AG04450 (cell line): Measurements from ENCODE around the gene ADGRV1. TPM values are rescaled to one million over a fixed set of nuclear protein-coding genes. Genes with fewer than 3 reads are reported as not detected.
"Not testable (repeated sequence)": the region's sequence is repeated elsewhere in the genome, so short reads cannot be mapped to it uniquely, and the experiment has no call there.

Source experiments
- CTCF ChIA-PET: fragments of 300-600, 350-600 bp; formaldehyde crosslinking; extraction: SDS; loops from one replicate; lab custom pipeline; 2022; ENCODE audit warnings: antibody characterized with exemption, inconsistent platforms; lab: Charles Lee
- POLR2A ChIA-PET: fragments of 350-600 bp; formaldehyde crosslinking; extraction: SDS; loops from one replicate; lab custom pipeline; 2021; ENCODE audit warnings: antibody characterized with exemption, inconsistent platforms; lab: Yijun Ruan, JAX
- DNase-seq: peaks from one replicate; pipeline ENCODE4 v3.0.0-alpha.2; 2011; ENCODE audit warnings: low read depth, low spot score
- H3K27ac ChIP-seq: one replicate; pipeline ENCODE4 v1.5.1; 2012; ENCODE audit warnings: low read depth, low read length, control low read depth
- H3K27me3 ChIP-seq: one replicate; pipeline ENCODE4 v1.6.0; 2012; ENCODE audit warnings: low read length; ENCODE audit not compliant: control insufficient read depth, insufficient read depth
- H3K4me3 ChIP-seq: 2 replicates; pipeline ENCODE4 v1.5.1; 2011; ENCODE audit warnings: mild to moderate bottlenecking, low read depth, low read length, control low read depth
- H3K9me3 ChIP-seq: 2 replicates; pipeline ENCODE4 v1.5.1; 2012; ENCODE audit warnings: low read length; ENCODE audit not compliant: control insufficient read depth, insufficient read depth
- CTCF ChIP-seq: IDR thresholded peaks from 2 replicates; pipeline ENCODE4 v1.5.1; 2011; ENCODE audit warnings: low read depth, low read length, control low read depth, inconsistent platforms
- polyA plus RNA-seq: library from polyadenylated mRNA; depleted of rRNA; stranded (reverse); fragments of >200 nt; gene quantifications from 2 replicates; pipeline ENCODE4 v1.2.3, GENCODE V29; 2011

The ADGRV1 gene
- polyA plus RNA-seq, 1 experiment: 0.06 TPM

- H3K4me3 ChIP-seq: no peak overlapping the region
- POLR2A ChIA-PET: interaction anchor here (0.5 kb wide), 1 partner anchor 171 kb away, joined by 7 read pairs; no protein-coding TSS in a partner anchor
- no peaks in the 10 kb centered on the region for H3K27me3 ChIP-seq
- no peak for DNase-seq
- H3K27ac ChIP-seq: no peak overlapping the region
- no peaks in the 10 kb centered on the region for H3K9me3 ChIP-seq
- CTCF ChIA-PET: no interaction called here
- no peak for TF ChIP-seq CTCF
These were observed 12.7 kb downstream of the ADGRV1 start for GRCh38 chr5:90571147-90571773.

GRCh38 chr5:90575712-90576111, 17.1 kb downstream of the ADGRV1 start:
- no peak for DNase-seq
- Histone ChIP-seq H3K27me3 (no peaks in the 10 kb centered on the region), H3K4me3 (no peak overlapping the region), H3K9me3 (no peaks in the 10 kb centered on the region), H3K27ac (no peak overlapping the region)
- TF ChIP-seq CTCF: no peak
- CTCF ChIA-PET: no interaction called here
- POLR2A ChIA-PET: no interaction called here

GRCh38 chr5:90576566-90576965, 18.0 kb downstream of the ADGRV1 start:
- CTCF ChIA-PET, H3K4me3 ChIP-seq, H3K9me3 ChIP-seq, H3K27me3 ChIP-seq, POLR2A ChIA-PET, DNase-seq, H3K27ac ChIP-seq: not testable (repeated sequence)

- H3K27ac ChIP-seq, H3K9me3 ChIP-seq, CTCF ChIA-PET, H3K4me3 ChIP-seq, DNase-seq, H3K27me3 ChIP-seq, POLR2A ChIA-PET: not testable (repeated sequence)
These were observed 21.3 kb downstream of the ADGRV1 start for GRCh38 chr5:90579905-90580304.

GRCh38 chr5:90581956-90582355, 23.4 kb downstream of the ADGRV1 start:
- ChIA-PET POLR2A (no interaction called here), CTCF (no interaction called here)
- no peak for TF ChIP-seq CTCF
- H3K27ac ChIP-seq: no peak overlapping the region
- H3K27me3 ChIP-seq: no peaks in the 10 kb centered on the region
- no peaks in the 10 kb centered on the region for H3K9me3 ChIP-seq
- no peak overlapping the region for H3K4me3 ChIP-seq
- DNase-seq: no peak

GRCh38 chr5:90585337-90585986, 26.9 kb downstream of the ADGRV1 start:
- no peak for TF ChIP-seq CTCF
- Histone ChIP-seq H3K4me3 (no peak overlapping the region), H3K27me3 (no peaks in the 10 kb centered on the region), H3K9me3 (no peaks in the 10 kb centered on the region), H3K27ac (no peak overlapping the region)
- CTCF ChIA-PET: no interaction called here
- DNase-seq: no peak
- POLR2A ChIA-PET: no interaction called here
